ENCODE data around the gene SPIRE1.
A peak's percentile ranks its signal among the peaks of the same experiment; 100 is the strongest.

Gene SPIRE1

DNA sequence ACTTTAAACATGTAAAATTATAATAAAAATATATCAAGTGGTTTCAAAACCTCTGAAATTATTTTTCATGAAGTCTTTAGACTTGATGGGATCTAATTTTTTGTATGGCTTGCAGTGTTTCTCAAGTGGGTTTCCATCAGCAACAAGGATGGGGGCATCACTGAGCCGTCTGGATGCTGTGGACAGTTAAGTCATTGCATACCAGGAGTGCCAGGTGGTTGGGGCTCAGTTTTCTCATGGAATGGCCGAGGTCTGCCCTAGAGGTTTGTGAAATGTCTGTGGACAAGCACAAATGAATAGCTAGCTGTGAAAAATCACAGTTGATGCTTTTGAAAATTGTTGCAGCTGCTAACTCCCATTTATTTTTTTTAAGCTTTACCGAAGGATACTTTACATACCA, 248.4 kb downstream of the SPIRE1 start:
- no peak for DNase-seq

DNA sequence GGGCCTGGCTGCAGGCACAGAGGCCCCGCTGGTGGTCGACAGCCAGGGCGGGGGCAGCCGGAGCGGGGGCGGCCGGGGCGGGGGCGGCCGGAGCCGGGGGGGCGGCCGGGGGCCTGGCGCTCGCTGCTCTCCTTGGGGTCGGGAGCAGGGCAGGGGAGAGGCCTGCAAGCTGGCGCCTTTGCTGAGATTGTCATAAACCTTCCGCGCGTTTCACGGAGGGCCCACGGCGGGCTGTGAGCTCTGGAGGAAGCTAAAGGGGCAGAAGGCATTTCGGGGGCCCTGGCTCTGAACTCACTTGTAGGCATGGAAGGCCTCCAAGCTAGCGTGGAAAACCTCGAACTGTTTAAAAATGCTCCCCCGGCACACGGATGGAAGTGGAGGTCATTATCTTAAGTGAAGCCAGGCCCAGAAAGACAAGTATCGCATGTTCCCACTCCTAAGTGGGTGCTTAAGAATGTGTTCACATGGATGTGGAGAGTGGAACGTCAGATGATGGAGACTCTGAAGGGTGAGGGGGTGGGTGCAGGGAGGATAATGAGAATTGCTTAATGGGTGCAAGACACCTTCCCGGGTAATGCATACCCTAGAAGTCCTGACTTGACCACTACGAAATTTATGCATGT, 249.5 kb downstream of the SPIRE1 start:
- DNase-seq, result peak in 1 of 2 experiments; percentile 10

DNA sequence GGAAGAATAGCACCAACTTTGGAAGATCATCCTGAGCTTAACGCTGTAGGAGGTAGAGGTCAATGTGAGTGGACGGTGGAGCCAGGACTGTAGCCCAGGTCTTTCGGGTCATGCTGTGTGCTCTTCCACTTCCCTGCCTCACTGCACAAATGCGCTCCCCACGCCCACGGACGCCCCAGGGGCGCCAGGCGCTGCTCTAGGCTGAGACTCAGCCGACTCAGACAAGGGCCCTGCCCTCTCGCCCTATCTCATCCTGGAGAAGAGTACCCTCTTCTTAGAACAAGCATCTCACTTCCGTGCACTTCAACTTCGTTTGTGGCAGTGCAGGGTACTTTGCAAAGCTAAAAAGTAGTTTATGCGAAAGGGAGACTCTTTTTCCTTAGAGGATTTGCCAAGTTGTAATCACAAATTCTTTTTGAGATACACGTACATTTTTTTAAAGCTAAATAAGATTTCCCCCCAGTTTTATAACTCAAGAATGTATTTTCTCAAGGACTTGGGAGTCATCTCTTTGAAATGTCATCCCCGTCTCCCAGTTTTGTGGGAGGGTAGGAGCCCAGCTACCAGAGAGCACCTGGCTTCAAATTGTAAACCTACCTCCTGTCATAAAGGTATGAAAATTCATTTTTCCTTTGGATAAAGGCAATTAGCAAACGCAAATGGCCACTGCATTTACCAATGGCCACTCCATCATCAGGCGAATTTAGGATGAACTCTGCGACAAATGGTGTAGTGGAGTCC, 251.4 kb downstream of the SPIRE1 start:
- peak in 1 of 2 experiments; percentile 11 for DNase-seq

DNA sequence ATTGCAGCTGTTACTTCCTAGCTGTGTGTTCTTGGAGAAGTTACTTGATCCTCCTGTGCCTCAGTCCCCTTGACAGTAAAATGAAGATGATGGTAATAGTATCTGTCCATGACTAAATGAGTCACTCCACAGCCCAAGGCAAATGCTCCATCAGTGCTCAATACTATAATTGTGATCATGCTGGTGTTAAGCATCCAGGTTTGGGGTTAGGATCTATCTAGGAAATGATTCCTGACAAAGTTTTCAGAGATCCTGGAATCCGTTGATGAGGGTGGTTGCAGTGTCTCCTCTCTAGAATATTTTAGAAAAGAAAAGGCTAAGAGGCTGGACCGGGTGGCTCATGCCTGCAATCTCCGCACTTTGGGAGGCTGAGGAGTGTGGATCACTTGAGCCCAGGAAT, 252.8 kb downstream of the SPIRE1 start:
- DNase-seq, result no peak

DNA sequence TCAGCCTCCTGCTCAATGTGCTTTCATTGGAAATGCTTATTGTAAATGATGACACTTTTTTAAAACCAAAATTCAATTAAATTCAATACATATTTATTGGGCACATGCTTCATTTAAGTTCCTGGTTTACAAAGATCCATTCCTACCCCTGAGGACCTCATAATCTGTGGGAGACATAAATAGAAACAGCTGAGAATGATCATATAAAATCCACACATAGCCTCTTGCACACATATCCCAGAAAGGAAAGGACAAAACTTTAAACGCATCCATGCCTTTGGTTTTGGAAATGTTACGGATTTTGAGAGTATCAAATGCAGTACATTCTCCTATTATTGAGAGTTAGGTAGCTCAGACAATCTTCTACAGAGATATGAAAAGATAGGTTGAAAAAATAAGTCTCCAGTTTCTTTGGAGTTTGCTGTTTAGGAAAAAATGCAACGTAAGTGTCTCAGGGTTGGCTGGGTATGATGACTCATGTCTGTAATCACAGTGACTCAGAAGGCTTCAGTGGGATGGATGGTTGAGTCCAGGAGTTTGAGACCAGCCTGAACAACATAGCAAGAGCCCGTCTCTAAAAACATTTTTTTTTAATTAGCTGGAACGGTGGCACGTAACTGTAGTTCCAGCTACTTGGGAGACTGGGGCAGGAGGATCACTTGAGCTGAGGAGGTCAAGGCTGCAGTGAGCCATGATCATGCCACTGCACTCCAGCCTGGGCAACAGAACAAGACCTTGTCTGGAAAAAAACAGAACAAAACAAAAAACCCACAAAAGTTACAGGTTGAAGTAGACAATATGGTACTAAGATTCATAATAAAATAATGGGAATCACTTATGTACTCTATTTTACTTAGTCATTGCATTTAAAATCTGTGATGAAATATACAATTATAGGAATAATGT, 254.1 kb downstream of the SPIRE1 start:
- no peak for DNase-seq

DNA sequence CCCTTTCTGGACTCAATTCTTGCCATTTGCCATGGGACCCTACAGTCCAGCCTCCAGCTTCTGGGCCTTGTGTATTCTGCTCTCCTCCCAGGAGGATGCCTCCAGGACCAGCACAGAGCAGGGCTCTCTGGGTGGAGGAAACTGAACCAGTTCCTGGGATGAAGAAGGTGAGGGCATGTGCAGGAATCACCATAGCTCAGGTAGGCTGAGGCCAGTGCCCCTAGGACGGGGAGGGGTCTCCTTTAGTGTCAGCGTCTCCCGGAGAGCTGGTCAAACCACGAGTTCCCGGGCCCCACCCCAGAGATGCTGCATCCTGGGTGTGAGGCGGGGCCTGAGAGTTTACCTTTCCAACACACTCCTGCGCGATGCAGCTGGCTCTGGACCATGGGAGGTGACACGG, 256.0 kb downstream of the SPIRE1 start:
- DNase-seq, result no peak

DNA sequence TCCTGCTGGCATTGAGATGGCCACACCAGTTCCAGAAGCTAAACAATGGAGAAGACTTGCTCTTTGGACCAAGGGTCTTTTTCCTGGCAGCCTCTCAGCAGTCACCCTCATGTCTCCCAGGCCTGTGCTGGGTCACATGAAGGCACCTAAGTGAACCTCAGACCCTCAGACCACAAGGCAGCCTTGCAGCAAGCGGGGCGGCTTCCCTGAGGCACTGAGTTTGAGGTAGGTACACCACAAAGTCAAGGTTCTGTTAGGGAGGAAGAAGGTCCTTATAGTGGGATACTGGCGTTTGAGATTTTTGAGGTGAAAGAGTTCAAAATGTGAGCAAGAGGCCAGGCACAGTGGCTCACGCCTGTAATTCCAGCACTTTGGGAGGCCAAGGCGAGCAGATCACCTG, 258.7 kb downstream of the SPIRE1 start:
- DNase-seq, result no peak

DNA sequence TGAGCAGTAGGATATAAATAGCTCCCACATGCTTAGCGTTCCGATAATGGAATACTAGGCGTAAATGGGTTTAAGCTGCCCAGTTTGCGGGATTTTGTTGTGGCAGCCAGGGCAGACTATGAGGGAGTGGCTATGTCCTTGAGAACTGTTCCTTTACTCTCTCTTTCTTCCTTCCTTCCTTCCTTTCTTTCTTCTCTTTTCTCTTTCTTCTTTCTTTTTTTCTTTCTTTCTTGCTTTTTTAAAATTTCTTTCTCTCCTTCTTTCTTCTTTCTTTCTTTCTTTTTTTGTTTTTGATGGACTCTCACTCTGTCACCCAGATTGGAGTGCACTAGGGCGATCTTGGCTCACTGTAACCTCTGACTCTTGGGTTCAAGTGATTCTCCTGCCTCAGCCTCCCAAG, 259.3 kb downstream of the SPIRE1 start:
- DNase-seq, result no peak

DNA sequence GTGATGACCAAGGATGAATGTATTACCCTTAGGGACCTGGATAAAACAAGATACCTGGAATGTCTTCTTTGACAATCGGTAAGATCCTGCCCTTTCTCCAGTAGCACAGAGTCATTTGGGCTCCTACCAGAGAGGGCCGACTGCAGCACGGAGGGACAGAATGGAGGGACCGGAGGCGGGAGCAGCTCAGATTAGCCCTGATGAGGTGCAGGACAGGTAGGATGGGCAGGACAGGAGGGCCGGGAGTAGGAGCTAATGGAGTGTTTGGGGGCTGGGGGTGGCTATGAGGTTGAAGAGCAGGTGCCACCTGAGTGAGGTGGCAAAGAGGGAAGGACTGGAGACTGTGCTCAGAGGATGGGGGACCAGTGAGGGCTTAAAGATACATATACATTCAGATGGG, 260.1 kb downstream of the SPIRE1 start:
- DNase-seq, result no peak

DNA sequence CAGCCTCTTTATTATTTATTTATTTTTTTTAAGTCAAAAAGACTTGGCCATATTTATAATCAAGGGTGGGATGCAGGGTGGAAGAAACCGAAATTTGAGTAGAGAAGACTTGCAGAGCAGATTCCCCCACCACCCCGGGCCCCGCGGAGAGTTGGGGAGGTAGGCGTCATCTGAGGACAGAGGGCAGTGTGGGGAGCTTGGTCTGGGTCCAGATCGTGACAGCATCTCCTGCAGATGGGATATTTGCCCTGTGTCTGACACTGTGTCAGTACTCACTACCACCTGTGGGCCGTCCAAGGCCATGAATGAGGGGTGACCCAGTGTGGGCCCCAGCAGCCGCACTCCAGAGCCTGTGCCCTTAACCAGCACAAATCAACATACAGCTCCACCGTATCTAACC, 260.7 kb downstream of the SPIRE1 start:
- DNase-seq, result no peak
